Pancreas (tissue), 10 donors: ENCODE data around the gene ANP32B. TPM values are rescaled to one million over a fixed set of nuclear protein-coding genes. Genes with fewer than 3 reads are reported as not detected.

Source experiments
- ATAC-seq, 4 donors: fragments of 200-7000 bp; cut with Tn5 transposase; one replicate each; pipeline versions ENCODE4 v1.8.0 to v1.9.1; 2020; ENCODE audit warnings: mild to moderate bottlenecking in 4 of 4, moderate library complexity in 4 of 4
- DNase-seq, 6 donors: peaks; one replicate each; pipeline ENCODE4 v3.0.0-alpha.2; 2020
- FAIRE-seq: peaks from 2 replicates; lab custom pipeline; 2012; peaks lifted over from hg19 to GRCh38; lab: Jason Lieb, UNC
- H3K27ac ChIP-seq, 4 donors: fragments of 200-600 bp; sonication (generic); 1 replicate in 3 of 4; 2 replicates in 1 of 4; pipeline versions ENCODE4 v1.5.0 to v1.8.0; 2020
- H3K27me3 ChIP-seq, 4 donors: fragments of 200-600 bp; one replicate each; pipeline ENCODE4 v1.8.0; 2021
- H3K36me3 ChIP-seq, 3 donors: fragments of 200-600 bp; sonication (generic) in 1 of 3; one replicate each; pipeline versions ENCODE4 v1.5.0 to v1.8.0; 2020 to 2021
- H3K4me1 ChIP-seq, 3 donors: fragments of 200-600 bp; one replicate each; pipeline ENCODE4 v1.8.0; 2021
- H3K4me3 ChIP-seq, 4 donors: fragments of 200-600 bp; sonication (generic) in 2 of 4; one replicate each; pipeline versions ENCODE4 v1.5.0 to v1.8.0; 2020 to 2021
- H3K9me3 ChIP-seq, 4 donors: fragments of 200-600 bp; one replicate each; pipeline ENCODE4 v1.8.0; 2021
- CTCF ChIP-seq, 4 donors: fragments of 200-600 bp; sonication (generic) in 3 of 4; IDR thresholded peaks; one replicate each; pipeline versions ENCODE4 v1.5.0 to v1.8.0; 2021; ENCODE audit warnings: antibody characterized with exemption in 4 of 4
- WGBS, 2 donors: extraction: QIAGEN DNeasy Blood & Tissue Kit; methylation state at CpG; one replicate each; pipeline ENCODE4 v1.1.7; 2013; 5-methylcytosine and 5-hydroxymethylcytosine counted together
- intact Hi-C, 3 donors: fragments of 100-400 bp; cut with DNase I; formaldehyde crosslinking; loops; one replicate each; pipeline versions ENCODE4 v1.11.1 to v1.14.2; 2022
- polyA plus RNA-seq, 2 donors: library from polyadenylated mRNA; stranded (reverse); fragments of 200-250 nt; gene quantifications; one replicate each; pipeline ENCODE4 v1.2.3, GENCODE V29; 2013
- total RNA-seq, 6 donors: library from RNA; stranded (reverse); fragmentation: NEBNext Ultra II Directional in 4 of 6; extraction: Animal tissue kit (Norgen Biotek cat#: 25700) in 4 of 6; gene quantifications; one replicate each; pipeline versions ENCODE4 v1.2.1 to v1.2.4, GENCODE V29; 2021 to 2023
- donor health status: healthy with polysubstance abuse.
- donor health status: DM: no; HTN: no; CAD: no; lungs with moderate emphysema.
- donor health status: DM: no; HTN: no; CAD: no.
- donor health status: control.
- donor health status: control.
- donor health status: Bipolar disorder and iron deficiency.
- donor health status: DM: yes; HTN: yes; CAD: no.
- donor health status: DM: no; HTN: no; CAD: no.
- donor health status: DM: no; HTN: no; CAD: no.
- donor health status: DM: yes; HTN: yes; CAD: no.

The ANP32B gene
- total and polyA plus RNA-seq, 8 donors = 48.8 to 89.3 (median 71.1) TPM

- ATAC-seq (peak in 1 of 4 donors; percentile 10), FAIRE-seq (no peak), DNase-seq (no peak)
- intact Hi-C loops = no loop called here
- no peaks in the 10 kb centered on the region for H3K4me1 ChIP-seq
- no peak for TF ChIP-seq CTCF (IDR thresholded peaks at IDR 0.05)
- no peaks in the 10 kb centered on the region for H3K9me3 ChIP-seq
- H3K27ac ChIP-seq = no peak overlapping the region
- WGBS, 2 donors = 95 to 97% methylated on average over 8 of the region's 8 CpGs
- H3K36me3 ChIP-seq = peaks cover 0 to 16% (median 4%) of the 10 kb centered on the region in 3 donors
- no peaks in the 10 kb centered on the region for H3K27me3 ChIP-seq
- no peak overlapping the region for H3K4me3 ChIP-seq
These were observed 37.5 kb downstream of the ANP32B start for GRCh38 chr9:98020476-98021145.

GRCh38 chr9:98021306-98022040, 38.3 kb downstream of the ANP32B start:
- H3K4me3 ChIP-seq = no peak overlapping the region
- H3K4me1 ChIP-seq = no peaks in the 10 kb centered on the region
- no peaks in the 10 kb centered on the region for H3K9me3 ChIP-seq
- ATAC-seq (peak; percentile 45 to 75 (median 64)), DNase-seq (peak in 1 of 6 donors; percentile 26), FAIRE-seq (no peak)
- H3K27me3 ChIP-seq = no peaks in the 10 kb centered on the region
- no peak for TF ChIP-seq CTCF (IDR thresholded peaks at IDR 0.05)
- 50 to 55% methylated on average over 8 of the region's 8 CpGs for WGBS, 2 donors
- no peak overlapping the region for H3K27ac ChIP-seq
- intact Hi-C loops = no loop called here
- H3K36me3 ChIP-seq = peaks cover 0 to 12% (median 4%) of the 10 kb centered on the region in 3 donors

GRCh38 chr9:98022447-98022846, 39.3 kb downstream of the ANP32B start:
- Histone ChIP-seq H3K4me1 (no peaks in the 10 kb centered on the region), H3K4me3 (no peak overlapping the region), H3K27me3 (no peaks in the 10 kb centered on the region), H3K27ac (no peak overlapping the region), H3K9me3 (no peaks in the 10 kb centered on the region), H3K36me3 (peaks cover 0 to 12% (median 0%) of the 10 kb centered on the region in 3 donors)
- 85 to 91% methylated on average over 8 of the region's 8 CpGs for WGBS, 2 donors
- intact Hi-C loops = no loop called here
- DNase-seq (no peak), FAIRE-seq (no peak), ATAC-seq (no peak)
- no peak for TF ChIP-seq CTCF (IDR thresholded peaks at IDR 0.05)

- H3K4me3 ChIP-seq = no peak overlapping the region
- WGBS, 2 donors = 91 to 96% methylated on average over 1 of the region's 1 CpG
- intact Hi-C loops = no loop called here
- no peak for TF ChIP-seq CTCF (IDR thresholded peaks at IDR 0.05)
- H3K36me3 ChIP-seq = no peaks in the 10 kb centered on the region
- no peaks in the 10 kb centered on the region for H3K4me1 ChIP-seq
- ATAC-seq (no peak), FAIRE-seq (no peak), DNase-seq (no peak)
- H3K27ac ChIP-seq = no peak overlapping the region
- no peaks in the 10 kb centered on the region for H3K9me3 ChIP-seq
- no peaks in the 10 kb centered on the region for H3K27me3 ChIP-seq
These were observed 41.6 kb downstream of the ANP32B start for GRCh38 chr9:98024702-98025101.

- intact Hi-C loops = loop anchor here in 2 of 3 donors (10.0 kb wide), 2 partner anchors 96 to 106 kb away; partner anchors contain the start of genes HEMGN (in 1 of the 2) and TRMO (in 1 of the 2)
- Histone ChIP-seq H3K4me1 (no peaks in the 10 kb centered on the region), H3K27ac (no peak overlapping the region), H3K27me3 (no peaks in the 10 kb centered on the region), H3K36me3 (no peaks in the 10 kb centered on the region), H3K9me3 (no peaks in the 10 kb centered on the region), H3K4me3 (no peak overlapping the region)
- ATAC-seq = no peak
- no peak for DNase-seq
- FAIRE-seq = no peak
- no peak for TF ChIP-seq CTCF (IDR thresholded peaks at IDR 0.05)
These were observed 48.0 kb downstream of the ANP32B start for GRCh38 chr9:98031169-98031568.
